Endothelial cell of umbilical vein (primary cell): ENCODE data around the gene IDNK. TPM values are rescaled to one million over a fixed set of nuclear protein-coding genes. Genes with fewer than 3 reads are reported as not detected.

Source experiments
- BruUV-seq: library from RNA; stranded (reverse); fragments of 400-500 nt; replicated peaks from 2 replicates; lab custom pipeline; 2021; lab: Mats Ljungman, UMichigan
- CTCF ChIA-PET: fragments of 300-600, 350-600 bp; sonication (Branson Sonifier 250); formaldehyde crosslinking; loops from one replicate; lab custom pipeline; 2021; ENCODE audit warnings: antibody characterized with exemption, inconsistent platforms; lab: Charles Lee
- POLR2A ChIA-PET: fragments of 300-600, 350-600 bp; sonication (Branson Sonifier 250); formaldehyde crosslinking; loops from one replicate; lab custom pipeline; 2021; ENCODE audit warnings: antibody characterized with exemption, inconsistent platforms; lab: Charles Lee
- DNase-seq: peaks from one replicate; pipeline ENCODE4 v3.0.0-alpha.2; 2011; ENCODE audit warnings: low read depth, low spot score
- FAIRE-seq: peaks from 2 replicates; lab custom pipeline; 2011; peaks lifted over from hg19 to GRCh38; lab: Jason Lieb, UNC
- H2AFZ ChIP-seq: 2 replicates; pipeline ENCODE4 v1.6.0; 2012; ENCODE audit warnings: low read depth, low read length, control low read depth, inconsistent platforms
- H3K27ac ChIP-seq: 2 replicates; pipeline ENCODE4 v1.5.1; 2011; ENCODE audit warnings: low read depth, mild to moderate bottlenecking, control low read depth, low read length, moderate library complexity; ENCODE audit not compliant: insufficient read depth
- H3K27me3 ChIP-seq, 2 experiments: 2 replicates each; pipeline versions ENCODE4 v1.6.0 to v1.6.1; 2011; ENCODE audit warnings: low read length in 2 of 2, mixed read lengths in 1 of 2; ENCODE audit not compliant: control insufficient read depth in 2 of 2, insufficient read depth in 2 of 2
- H3K36me3 ChIP-seq, 2 experiments: 2 replicates in 1 of 2; 3 replicates in 1 of 2; pipeline ENCODE4 v1.5.1; 2011; ENCODE audit warnings: low read length in 2 of 2, mild to moderate bottlenecking in 1 of 2, moderate library complexity in 1 of 2; ENCODE audit not compliant: control insufficient read depth in 2 of 2, insufficient read depth in 2 of 2; ENCODE audit errors: extremely low read depth in 1 of 2
- H3K4me1 ChIP-seq: 3 replicates; pipeline ENCODE4 v1.5.1; 2011; ENCODE audit warnings: mild to moderate bottlenecking, low read length; ENCODE audit not compliant: control insufficient read depth, insufficient read depth; ENCODE audit errors: extremely low read depth
- H3K4me2 ChIP-seq: 2 replicates; pipeline ENCODE4 v1.6.1; 2011; ENCODE audit warnings: low read length, control low read depth, mixed read lengths; ENCODE audit not compliant: insufficient read depth
- H3K4me3 ChIP-seq, 3 experiments: fragments of 200-600 bp in 1 of 3; sonication (generic), shearing (Covaris generic) in 1 of 3; replicated peaks in 1 of 3; 2 replicates each; pipeline ENCODE4 v1.5.1; 2011 to 2016; ENCODE audit warnings: control low read depth in 3 of 3, low read length in 3 of 3, mild to moderate bottlenecking in 2 of 3, inconsistent platforms in 1 of 3, low read depth in 1 of 3, moderate library complexity in 1 of 3; ENCODE audit not compliant: insufficient read depth in 1 of 3
- H3K79me2 ChIP-seq: 2 replicates; pipeline ENCODE4 v1.6.0; 2012; ENCODE audit warnings: low read length, inconsistent platforms; ENCODE audit not compliant: control insufficient read depth, insufficient read depth
- H3K9ac ChIP-seq: replicated peaks from 2 replicates; pipeline ENCODE3; 2011; ENCODE audit warnings: low read length, control low read depth; ENCODE audit not compliant: insufficient read depth; ENCODE audit errors: extremely low read depth
- H3K9me1 ChIP-seq: replicated peaks from 3 replicates; pipeline ENCODE4 v1.6.0; 2011; ENCODE audit warnings: mild to moderate bottlenecking, low read length; ENCODE audit not compliant: control insufficient read depth, insufficient read depth; ENCODE audit errors: extremely low read depth
- H3K9me3 ChIP-seq: replicated peaks from 2 replicates; pipeline ENCODE4 v1.5.1; 2012; ENCODE audit warnings: low read length, inconsistent platforms; ENCODE audit not compliant: control insufficient read depth, insufficient read depth
- H4K20me1 ChIP-seq: replicated peaks from 2 replicates; pipeline ENCODE3; 2011; ENCODE audit warnings: mild to moderate bottlenecking, low read length; ENCODE audit not compliant: control insufficient read depth, insufficient read depth; ENCODE audit errors: extremely low read depth
- CTCF ChIP-seq, 2 donors: IDR thresholded peaks; 1 replicate in 1 of 2; 2 replicates in 1 of 2; pipeline ENCODE4 v1.5.1; 2011; ENCODE audit warnings: low read length in 2 of 2, mild to moderate bottlenecking in 2 of 2, moderate library complexity in 2 of 2, control low read depth in 1 of 2, inconsistent platforms in 1 of 2, low read depth in 1 of 2; ENCODE audit not compliant: insufficient read depth in 1 of 2; ENCODE audit errors: extremely low read depth in 1 of 2
- EZH2 ChIP-seq: IDR thresholded peaks from 2 replicates; pipeline ENCODE4 v1.6.1; 2012; ENCODE audit warnings: borderline replicate concordance, low read depth, mild to moderate bottlenecking, moderate library complexity, low read length, inconsistent platforms; ENCODE audit not compliant: severe bottlenecking
- FOS ChIP-seq: IDR thresholded peaks from 2 replicates; pipeline ENCODE4 v1.6.1; 2011; ENCODE audit warnings: mild to moderate bottlenecking, low read length, moderate library complexity, borderline replicate concordance; ENCODE audit not compliant: insufficient read depth
- GATA2 ChIP-seq: IDR thresholded peaks from 2 replicates; pipeline ENCODE4 v1.7.0; 2011; ENCODE audit warnings: low read depth, mild to moderate bottlenecking, moderate library complexity, mixed read lengths, low read length; ENCODE audit not compliant: insufficient read length, insufficient read depth
- JUN ChIP-seq: IDR thresholded peaks from 2 replicates; pipeline ENCODE4 v1.6.1; 2011; ENCODE audit warnings: borderline replicate concordance, low read depth; ENCODE audit not compliant: insufficient read length, insufficient read depth
- MYC ChIP-seq: IDR thresholded peaks from one replicate; pipeline ENCODE4 v1.6.1; 2011; ENCODE audit warnings: mild to moderate bottlenecking, low read depth, low read length
- POLR2A ChIP-seq: IDR thresholded peaks from 2 replicates; pipeline ENCODE4 v1.6.1; 2012; ENCODE audit warnings: low read depth, mild to moderate bottlenecking, control low read depth, low read length
- POLR2AphosphoS5 ChIP-seq: IDR thresholded peaks from 2 replicates; pipeline ENCODE4 v1.6.1; 2012; ENCODE audit warnings: low read depth, mild to moderate bottlenecking, control low read depth, low read length, moderate library complexity; ENCODE audit not compliant: insufficient read depth
- dilution Hi-C: fragments of 300-500 bp; cut with MboI; formaldehyde crosslinking; loops from one replicate; pipeline ENCODE4 v1.15.0; 2019; ENCODE audit warnings: low sequenced_read_pairs; ENCODE audit not compliant: extremely low pct_ligation_motif_present
- intact Hi-C: fragments of 100-400 bp; cut with micrococcal nuclease; formaldehyde crosslinking; loops from one replicate; pipeline ENCODE4 v1.10.0; 2022
- polyA plus RNA-seq, 4 experiments: library from polyadenylated mRNA; depleted of rRNA in 3 of 4; stranded (reverse) in 3 of 4; unstranded in 1 of 4; fragments of >200 nt; gene quantifications; 2 replicates each; pipeline versions ENCODE4 v1.2.1 to v1.2.3, GENCODE V29; 2011 to 2012; ENCODE audit warnings: missing spikeins in 1 of 4
- total RNA-seq: library from RNA; stranded (reverse); gene quantifications from 2 replicates; pipeline ENCODE4 v1.2.3, GENCODE V29; 2021
- TF ChIP-seq, protein P1 (sequence below): IDR thresholded peaks from 2 replicates; pipeline ENCODE4 v1.6.1; 2011; ENCODE audit not compliant: insufficient read depth, insufficient read length

IDNK gene
- total and polyA plus RNA-seq, 2 donors (not counting 3 experiments of a cell fraction or from before 2014, with no cell fraction given), result 2.7 to 4.5 TPM

DNA sequence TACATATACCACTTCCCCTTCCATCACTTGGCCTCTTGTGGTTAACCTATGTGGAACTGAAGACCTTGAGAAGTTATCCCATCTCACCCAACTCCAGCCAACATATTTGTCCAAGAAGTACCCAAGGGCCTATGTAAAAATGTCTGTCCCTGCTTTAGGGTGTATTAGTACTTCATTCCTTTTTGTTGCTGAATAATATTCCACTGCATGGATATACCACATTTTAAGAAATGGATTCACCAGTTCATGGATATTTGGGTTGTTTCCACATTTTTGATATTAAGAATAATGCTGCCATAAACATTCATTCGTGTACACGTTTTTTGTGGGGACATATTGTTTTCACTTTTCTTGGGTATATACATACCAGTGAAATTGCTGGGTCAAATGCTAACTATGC lies 28.6 kb downstream of the IDNK start:
- Histone ChIP-seq H3K27me3 (no peaks in the 10 kb centered on the region), H3K9me3 (no peaks in the 10 kb centered on the region), H3K27ac (no peak overlapping the region), H4K20me1 (no peaks in the 10 kb centered on the region), H3K36me3 (peaks cover 5 to 6% of the 10 kb centered on the region in 2 experiments), H3K4me2 (no peak overlapping the region), H3K4me1 (no peaks in the 10 kb centered on the region), H3K79me2 (peaks cover 1% of the 10 kb centered on the region), H2AFZ (no peak overlapping the region), H3K9ac (no peak overlapping the region), H3K4me3 (no peak overlapping the region), H3K9me1 (no peaks in the 10 kb centered on the region)
- ChIA-PET POLR2A (no interaction called here), CTCF (interaction anchor here (0.6 to 3.8 kb wide), 3 partner anchors 11 to 31 kb away, joined by 3 to 47 read pairs (median 7); no protein-coding TSS in a partner anchor)
- no peak for FAIRE-seq
- intact Hi-C loops, result no loop called here
- TF ChIP-seq FOS, result no peak
- TF ChIP-seq JUN, result no peak
- no peak for TF ChIP-seq MYC
- no peak for TF ChIP-seq EZH2
- no peak for TF ChIP-seq POLR2A
- TF ChIP-seq, protein P1, sequence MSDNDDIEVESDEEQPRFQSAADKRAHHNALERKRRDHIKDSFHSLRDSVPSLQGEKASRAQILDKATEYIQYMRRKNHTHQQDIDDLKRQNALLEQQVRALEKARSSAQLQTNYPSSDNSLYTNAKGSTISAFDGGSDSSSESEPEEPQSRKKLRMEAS, result no peak
- TF ChIP-seq CTCF (IDR thresholded peaks at IDR 0.05; ENCODE audit: extremely low read depth in 1 of 2, insufficient read depth in 1 of 2, low read depth in 1 of 2, low read length in 2 of 2), result no peak
- no peak for TF ChIP-seq GATA2
- no peak for TF ChIP-seq POLR2AphosphoS5
- no TSS peak for BruUV-seq
- DNase-seq, result no peak
- dilution Hi-C loops, result no loop called here
